NCI-H774 (cell line): ENCODE measurements around the gene BLOC1S5.
"Not testable (repeated sequence)": the region's sequence is repeated elsewhere in the genome, so short reads cannot be mapped to it uniquely, and the experiment has no call there.

Experiments
- DNase-seq: peaks from one replicate; lab custom pipeline; 2025; lab: John Stamatoyannopoulos, UW

BLOC1S5 gene

DNA sequence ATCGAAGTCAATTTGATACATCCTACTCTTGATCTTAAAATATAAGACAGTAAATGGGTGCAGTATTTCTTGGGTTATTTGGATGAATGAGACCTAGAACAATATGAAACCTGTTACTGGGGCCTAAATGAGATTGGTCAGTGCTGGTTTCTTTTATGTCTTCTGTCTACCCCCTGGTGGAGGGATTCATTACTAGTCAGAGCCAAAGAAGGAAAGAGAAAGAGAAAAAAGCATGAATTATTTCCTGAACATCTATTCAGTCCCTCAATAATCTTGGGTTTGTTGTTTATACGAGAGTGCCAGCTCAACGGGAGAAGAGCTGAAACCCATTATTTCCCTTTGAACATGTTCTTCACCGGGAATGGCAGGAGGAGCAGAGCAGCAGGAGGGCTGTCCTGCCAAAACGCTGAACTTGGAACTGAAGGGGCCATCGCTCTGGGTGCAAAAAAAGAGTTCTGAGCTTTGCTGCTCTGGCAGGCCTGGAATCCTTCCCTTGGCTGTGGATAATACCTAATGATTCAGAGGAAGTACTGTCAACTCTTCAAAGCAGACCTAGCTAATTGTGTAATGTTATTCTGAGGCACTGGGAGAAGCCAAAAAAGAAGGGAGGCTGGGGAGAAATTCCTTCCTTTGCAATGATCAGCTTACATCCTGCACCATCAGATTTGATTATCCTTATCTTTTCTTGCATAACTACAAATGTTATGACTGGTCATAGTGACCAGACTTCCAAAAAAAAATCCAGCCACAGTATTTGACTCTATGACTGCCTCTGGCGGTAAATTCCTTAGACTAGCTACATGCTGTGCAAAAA, 72.0 kb downstream of the BLOC1S5 start:
- no peak for DNase-seq

DNA sequence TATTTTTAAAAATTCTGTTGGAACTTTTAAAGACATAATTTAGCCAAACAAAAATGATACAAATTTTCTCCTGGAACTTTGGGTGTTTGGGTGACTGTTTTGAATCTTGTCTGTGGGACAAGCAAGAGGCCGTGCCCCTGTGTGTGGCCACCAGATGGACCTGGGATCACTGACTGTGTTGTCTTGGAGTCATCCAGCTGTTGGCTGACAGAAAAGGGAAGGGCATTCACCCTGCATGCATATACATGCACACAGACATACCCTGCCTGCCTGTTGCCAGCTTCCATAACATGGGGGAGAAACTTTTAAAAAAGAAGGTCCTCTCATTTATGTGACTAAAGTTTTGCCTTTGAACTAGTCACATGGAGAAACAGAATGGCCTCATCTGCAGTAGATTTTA, 72.7 kb downstream of the BLOC1S5 start:
- no peak for DNase-seq

DNA sequence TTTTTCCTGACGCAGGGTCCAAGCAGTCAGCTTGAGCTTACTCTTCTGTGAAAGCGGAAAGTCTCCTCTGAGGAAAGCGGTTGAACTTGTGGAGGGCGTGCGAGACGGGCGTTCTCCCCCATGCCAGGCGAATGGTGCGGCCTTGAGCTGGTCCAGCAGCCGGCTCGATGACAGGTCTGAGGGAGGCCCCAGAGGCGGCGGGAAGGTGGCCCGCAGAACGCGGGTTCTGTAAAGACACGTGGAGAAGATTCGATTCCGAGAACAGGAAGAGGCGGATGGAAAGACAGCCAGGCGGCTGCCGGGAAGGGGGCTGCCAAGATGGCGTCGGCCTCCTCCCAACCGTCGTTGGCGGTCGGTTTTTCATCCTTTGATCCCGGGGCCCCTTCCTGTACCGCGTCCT, 78.0 kb downstream of the BLOC1S5 start:
- no peak for DNase-seq

DNA sequence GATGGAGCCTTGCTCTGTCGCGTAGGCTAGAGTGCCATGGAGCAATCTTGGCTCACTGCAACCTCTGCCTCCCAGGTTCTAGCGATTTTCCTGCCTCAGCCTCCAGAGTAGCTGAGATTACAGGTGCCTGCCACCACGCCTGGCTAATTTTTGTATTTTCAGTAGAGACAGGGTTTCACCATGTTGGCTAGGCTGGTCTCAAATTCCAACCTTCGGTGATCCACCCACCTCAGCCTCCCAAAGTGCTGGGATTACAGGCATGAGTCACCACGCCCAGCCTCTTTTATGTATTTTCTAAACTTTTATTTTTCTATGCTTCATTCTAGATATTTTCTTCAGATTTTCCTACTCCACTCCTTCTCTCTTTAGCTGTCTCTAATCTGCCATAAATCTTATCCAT, 80.2 kb downstream of the BLOC1S5 start:
- DNase-seq = not testable (repeated sequence)

DNA sequence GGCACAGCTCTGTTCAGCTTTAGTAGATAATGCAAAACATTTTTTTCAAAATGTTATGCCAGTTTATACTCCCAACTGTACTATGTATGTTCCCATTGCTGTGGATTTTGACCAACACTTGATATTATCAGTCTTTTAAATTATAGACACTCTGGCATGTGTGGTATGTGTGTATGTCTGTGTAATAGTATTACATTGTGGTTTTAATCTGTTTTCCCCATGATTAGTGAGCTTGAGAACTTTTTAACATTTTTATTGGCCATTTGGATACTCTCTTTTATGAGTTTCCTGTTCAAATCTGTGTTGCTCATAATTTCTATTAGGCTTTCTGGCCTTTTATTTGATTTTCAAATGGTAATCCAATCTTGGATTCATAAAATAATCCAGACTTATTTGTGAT, 84.4 kb downstream of the BLOC1S5 start:
- DNase-seq = no peak

DNA sequence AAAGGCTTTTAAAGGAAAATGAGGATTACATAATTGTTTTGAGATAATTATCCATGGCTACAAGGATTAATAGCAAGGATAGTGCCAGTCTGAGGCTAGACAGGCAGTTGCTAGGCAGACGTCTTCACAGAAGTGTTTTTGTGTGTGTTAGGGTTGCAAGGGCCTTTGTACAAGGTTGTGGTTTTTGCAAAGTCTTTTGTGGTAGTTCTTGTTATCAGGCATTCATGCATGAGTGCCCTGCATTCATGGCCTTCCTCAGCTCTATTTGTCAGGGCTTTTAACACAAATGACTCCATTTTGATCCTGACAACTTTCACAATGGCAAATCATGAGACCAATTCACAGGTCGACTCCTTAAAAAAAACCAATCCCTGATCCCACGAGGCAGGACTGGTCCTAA, 85.5 kb downstream of the BLOC1S5 start:
- no peak for DNase-seq

GRCh38 chr6:7976485-7977056, 87.6 kb downstream of the BLOC1S5 start:
- no peak for DNase-seq

- DNase-seq = no peak
Measured at GRCh38 chr6:7975764-7976146, 88.4 kb downstream of the BLOC1S5 start.

DNA sequence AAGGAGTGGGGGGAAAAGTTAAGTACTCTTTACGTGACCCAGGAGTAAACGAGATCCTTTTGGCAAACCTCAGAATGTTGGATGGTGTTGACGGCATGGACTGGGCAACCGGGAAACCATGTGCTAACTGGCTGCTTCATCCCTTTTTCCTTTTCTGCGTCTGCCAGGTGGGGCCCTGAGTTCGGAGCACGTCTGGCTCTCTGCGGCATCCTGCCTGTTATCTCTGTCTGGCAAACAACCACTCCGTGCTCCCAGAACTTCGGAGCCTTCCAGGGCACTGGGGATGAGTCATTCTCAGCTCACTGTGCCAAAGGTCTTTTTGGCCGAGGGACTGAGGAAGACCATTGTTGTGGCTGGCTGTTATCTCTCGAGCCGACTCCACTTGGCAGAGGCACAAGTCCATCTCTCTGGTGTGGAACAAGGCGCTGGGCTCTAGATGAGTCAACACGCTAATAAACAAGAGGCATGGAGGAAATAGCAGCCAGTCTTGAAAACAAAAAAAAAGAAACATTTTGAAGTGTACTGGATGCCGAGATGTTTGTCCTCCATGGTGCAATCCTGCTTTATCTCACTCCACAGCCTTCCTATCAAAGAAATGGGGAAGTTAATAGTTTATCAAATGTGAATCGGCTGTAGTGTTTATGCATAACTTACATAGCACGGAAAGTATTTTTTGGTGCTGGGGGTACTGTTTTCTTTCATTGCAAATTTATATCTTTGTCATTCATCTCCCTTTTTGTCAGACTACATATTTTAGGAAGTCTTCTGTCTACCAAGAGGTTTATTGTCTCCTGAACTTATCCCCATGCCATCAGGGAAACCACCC, 89.0 kb downstream of the BLOC1S5 start:
- no peak for DNase-seq

DNA sequence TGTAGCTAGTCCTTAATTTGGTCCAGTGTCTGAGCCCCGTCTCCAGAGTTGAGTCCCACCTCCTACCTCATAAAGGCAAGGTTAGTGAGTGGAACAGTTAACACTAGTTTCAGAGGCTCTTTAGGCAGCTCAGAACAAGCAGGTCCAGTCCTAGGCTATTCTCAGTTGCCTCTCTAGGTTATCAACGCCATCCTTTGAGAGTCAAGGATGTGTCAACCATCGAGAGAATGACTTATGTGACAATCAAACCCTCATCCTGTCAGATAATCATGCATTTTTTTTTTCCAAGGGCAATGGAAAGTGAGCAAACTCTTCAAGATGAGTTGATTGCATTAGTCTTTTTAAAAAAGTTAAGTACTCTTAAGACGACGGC, 89.6 kb downstream of the BLOC1S5 start:
- no peak for DNase-seq

DNA sequence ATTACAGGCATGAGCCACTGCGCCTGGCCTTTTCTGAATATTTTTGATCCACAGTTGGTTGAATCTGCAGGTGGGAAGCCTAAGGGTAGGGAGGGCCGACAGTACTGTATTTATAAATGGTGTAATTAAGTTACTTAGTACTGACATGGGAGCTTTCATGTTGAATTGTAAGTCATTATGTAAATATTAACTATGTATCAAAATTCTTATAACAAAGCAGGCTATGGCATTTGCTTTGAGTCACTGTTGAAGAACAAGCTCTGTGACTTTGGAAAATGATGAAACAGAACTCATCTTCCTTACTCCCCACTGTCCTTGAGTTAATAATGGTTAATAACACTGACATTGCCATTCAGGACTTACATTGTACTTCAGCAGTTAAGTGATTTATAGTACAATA, 90.6 kb downstream of the BLOC1S5 start:
- no peak for DNase-seq

- no peak for DNase-seq
Measured at GRCh38 chr6:7971499-7971898, 92.7 kb downstream of the BLOC1S5 start.

- DNase-seq = no peak
Measured at GRCh38 chr6:7970616-7971015, 93.6 kb downstream of the BLOC1S5 start.
